Stimulated activated CD8-positive, alpha-beta memory T cell treated with anti-CD3 and anti-CD28 coated beads, Interleukin-15, amount 100 ng/mL, for 48 hours (primary cell): ENCODE results near the gene CDC42EP2.

ENCODE experiments used
- DNase-seq, 2 donors: peaks; one replicate each; pipeline ENCODE4 v3.0.0-alpha.2; 2020; ENCODE audit warnings: low read depth in 2 of 2

CDC42EP2 gene

DNA sequence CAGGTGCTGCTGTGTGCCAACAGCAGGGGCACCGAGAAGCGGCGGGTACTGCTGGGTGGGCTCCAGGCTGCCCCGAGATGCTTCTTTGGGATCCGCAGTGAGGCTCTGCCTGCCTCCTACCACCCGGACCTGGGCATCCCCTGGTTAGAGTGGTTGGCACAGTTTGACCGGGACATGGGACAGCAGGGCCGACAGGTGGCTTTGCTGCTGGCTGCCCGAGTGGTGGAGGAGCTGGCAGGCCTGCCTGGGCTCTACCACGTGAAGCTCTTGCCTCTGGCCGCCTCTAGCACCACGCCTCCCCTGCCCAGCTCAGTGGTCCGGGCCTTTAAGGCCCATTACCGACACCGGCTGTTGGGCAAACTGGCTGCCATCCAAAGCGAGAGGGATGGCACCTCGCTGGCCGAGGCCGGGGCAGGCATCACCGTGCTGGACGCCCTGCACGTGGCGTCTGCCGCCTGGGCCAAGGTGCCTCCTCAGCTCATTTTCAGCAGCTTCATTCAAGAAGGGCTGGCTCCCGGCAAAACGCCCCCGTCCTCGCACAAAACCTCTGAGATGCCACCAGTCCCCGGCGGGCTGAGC lies 41.8 kb downstream of the CDC42EP2 start:
- DNase-seq: no peak

DNA sequence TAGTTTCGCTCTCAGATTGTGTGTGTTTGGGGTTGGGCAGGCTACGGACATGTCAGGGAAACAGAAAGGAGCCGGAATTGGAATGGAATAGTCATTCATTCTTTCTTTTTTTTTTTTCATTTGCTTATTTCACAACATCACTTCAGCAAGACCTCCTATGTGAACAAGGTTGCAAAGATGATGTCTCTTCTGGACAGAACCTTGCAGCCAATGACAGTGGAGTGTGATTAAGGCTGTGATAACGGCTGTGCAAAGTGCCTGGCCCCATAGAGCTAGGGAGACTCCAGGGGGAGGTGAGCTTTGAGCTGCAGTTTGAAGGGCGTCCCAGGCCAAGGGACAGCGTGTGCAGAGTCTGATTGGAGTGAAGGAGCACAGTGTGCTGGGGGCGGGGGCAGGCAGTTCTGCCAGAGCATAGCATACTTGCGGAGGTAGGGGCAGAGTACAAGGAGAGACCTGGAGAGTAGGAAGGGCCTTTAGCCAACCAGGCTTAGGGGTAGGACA lies 43.2 kb downstream of the CDC42EP2 start:
- DNase-seq: no peak

DNA sequence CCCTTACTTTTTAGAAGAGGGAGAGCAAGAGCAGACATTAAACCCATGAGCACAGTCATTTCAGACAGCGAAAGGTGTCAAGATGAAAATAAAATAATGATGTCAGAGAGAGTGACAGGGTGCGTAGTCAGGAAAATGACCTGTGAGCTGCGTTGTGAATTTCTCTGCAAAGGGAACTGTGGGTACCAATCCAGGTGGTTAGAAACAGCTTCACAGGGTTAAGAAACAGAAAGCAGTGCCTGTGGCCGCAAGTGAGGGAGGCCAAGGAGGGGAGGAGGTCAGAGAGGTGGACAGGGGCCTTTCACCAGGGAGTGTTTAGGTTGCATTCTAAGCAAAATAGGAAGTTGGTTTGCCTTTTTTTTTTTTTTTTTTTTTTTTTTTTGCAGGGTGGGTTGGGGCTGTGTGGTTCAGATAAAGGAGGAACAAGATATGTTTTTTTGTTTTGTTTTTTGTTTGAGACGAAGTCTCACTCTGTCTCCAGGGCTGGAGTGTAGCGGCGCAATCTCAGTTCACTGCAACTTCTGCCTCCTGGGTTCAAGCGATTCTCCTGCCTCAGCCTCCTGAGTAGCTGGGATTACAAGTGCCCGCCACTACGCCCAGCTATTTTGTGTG lies 47.8 kb downstream of the CDC42EP2 start:
- no peak for DNase-seq

- no peak for DNase-seq
These were observed 48.3 kb downstream of the CDC42EP2 start for GRCh38 chr11:65362966-65363365.

DNA sequence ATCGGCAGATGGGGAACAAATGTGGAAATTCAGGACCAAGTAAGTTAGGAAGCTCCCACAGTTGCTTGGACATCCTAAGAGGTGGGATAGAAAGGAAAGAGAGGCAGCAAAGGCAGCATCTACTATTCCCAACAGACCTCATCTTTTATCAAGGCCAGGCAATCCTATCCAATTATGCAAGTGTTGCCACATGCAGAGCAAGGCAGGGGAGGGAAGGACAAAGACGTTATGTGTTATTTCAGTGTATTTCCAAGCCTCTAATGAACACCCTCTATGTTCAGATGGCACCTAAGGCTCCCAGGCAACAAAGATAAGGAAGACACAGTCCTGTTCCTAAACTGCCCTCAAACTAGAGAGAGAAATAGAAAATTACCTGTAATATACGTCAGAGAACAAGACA lies 49.1 kb downstream of the CDC42EP2 start:
- DNase-seq: no peak

DNA sequence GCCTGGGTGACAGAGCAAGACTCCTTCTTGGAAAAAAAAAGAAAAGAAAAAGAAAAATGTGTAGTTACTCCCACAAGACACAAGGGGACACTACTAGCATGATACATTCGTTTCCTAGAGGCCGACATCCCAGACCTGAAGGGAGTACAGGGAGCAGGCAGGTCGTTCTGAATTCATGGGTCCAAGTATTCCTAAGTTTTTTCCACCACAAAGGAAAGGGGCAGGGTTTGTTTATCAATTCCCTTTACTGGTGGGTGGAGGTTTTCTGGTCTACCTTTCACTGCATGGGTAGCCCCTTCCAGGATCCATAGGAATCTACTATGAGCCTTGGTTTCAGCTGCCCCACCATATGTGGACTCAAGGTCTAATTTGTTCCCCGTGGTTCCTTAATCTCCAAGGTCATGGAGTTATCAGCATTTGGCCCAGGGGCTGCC lies 51.7 kb downstream of the CDC42EP2 start:
- no peak for DNase-seq

DNA sequence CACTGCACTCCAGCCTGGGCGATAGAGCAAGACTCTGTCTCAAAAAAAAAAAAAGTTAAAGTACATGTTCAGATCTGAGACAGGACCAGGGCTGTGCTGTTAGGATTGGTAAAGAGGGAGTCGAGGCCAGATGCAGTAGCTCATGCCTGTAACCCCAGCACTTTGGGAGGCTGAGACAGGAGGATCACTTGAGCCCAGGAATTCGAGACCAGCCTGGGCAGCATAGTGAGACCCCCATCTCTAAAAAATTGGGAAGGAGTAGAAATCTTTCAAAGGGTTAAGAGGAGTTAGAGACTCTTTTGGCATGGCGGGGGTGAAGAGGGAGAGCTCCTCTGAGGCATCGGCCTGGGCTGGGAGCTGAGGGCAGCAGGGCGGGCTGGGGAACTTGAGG lies 56.0 kb downstream of the CDC42EP2 start:
- DNase-seq: no peak
